HUES6 (cell line): ENCODE results near the gene LIPH.

Experiments used
- H3K27ac ChIP-seq: 2 replicates; pipeline ENCODE4 v1.7.0; 2013; ENCODE audit warnings: low read depth, mild to moderate bottlenecking, low read length, inconsistent platforms
- H3K27me3 ChIP-seq: 2 replicates; pipeline ENCODE4 v1.6.1; 2013; ENCODE audit warnings: low read length; ENCODE audit not compliant: control insufficient read depth, insufficient read depth
- H3K36me3 ChIP-seq: 2 replicates; pipeline ENCODE4 v1.6.1; 2013; ENCODE audit warnings: low read length; ENCODE audit not compliant: control insufficient read depth, insufficient read depth
- H3K4me1 ChIP-seq: 2 replicates; pipeline ENCODE4 v1.6.1; 2013; ENCODE audit warnings: low read length; ENCODE audit not compliant: control insufficient read depth, insufficient read depth
- H3K4me3 ChIP-seq: 2 replicates; pipeline ENCODE4 v1.5.1; 2013; ENCODE audit warnings: low read depth, low read length
- H3K9ac ChIP-seq: one replicate; pipeline ENCODE4 v1.6.1; 2013; ENCODE audit warnings: mild to moderate bottlenecking, low read length
- H3K9me3 ChIP-seq: 2 replicates; pipeline ENCODE4 v1.6.1; 2013; ENCODE audit warnings: low read depth, low read length; ENCODE audit not compliant: control insufficient read depth, insufficient read depth

The LIPH gene

DNA sequence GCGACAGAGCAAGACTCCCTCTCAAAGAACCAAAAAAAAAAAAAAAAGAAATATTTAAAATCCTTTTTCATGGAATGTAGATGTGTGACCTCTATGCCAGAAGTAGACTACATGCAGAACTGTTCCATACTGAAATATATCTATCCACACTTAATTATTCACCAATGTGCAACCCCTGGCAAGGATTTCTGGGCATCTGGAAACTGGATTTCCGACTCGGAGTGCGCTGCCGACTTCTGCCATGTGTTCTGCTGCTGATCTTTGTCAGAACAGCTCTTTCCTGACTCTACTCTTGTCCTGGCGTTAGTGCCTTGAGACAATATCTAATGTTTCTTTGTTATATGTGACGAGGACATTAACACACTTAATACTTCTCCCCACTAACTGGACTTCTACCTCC lies 11.7 kb downstream of the LIPH start:
- Histone ChIP-seq H3K36me3 (no peaks in the 10 kb centered on the region), H3K9ac (no peak overlapping the region), H3K4me3 (no peak overlapping the region), H3K4me1 (no peaks in the 10 kb centered on the region), H3K27ac (no peak overlapping the region), H3K27me3 (no peaks in the 10 kb centered on the region), H3K9me3 (no peaks in the 10 kb centered on the region)

DNA sequence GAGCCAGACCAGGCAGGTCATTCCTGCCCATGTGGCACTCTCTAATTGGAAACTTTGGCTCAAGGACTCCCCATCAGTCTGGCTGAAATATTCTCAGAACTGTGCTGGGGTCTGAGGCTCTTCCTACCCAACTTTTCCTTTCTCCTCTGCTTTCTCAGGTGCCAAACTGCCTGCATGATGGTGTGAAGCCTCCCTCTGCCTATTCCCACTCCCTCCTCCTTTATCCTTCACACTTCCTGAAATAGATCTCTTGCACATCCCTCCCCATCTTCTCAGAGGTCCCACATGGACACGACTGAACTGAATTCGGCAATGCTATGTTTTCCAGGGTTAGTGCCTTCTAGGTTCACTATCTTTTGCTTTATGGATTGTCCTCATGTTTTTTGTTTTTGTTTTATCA lies 12.5 kb downstream of the LIPH start:
- Histone ChIP-seq H3K9ac (no peak overlapping the region), H3K36me3 (no peaks in the 10 kb centered on the region), H3K27ac (no peak overlapping the region), H3K4me1 (no peaks in the 10 kb centered on the region), H3K27me3 (no peaks in the 10 kb centered on the region), H3K4me3 (no peak overlapping the region), H3K9me3 (no peaks in the 10 kb centered on the region)

DNA sequence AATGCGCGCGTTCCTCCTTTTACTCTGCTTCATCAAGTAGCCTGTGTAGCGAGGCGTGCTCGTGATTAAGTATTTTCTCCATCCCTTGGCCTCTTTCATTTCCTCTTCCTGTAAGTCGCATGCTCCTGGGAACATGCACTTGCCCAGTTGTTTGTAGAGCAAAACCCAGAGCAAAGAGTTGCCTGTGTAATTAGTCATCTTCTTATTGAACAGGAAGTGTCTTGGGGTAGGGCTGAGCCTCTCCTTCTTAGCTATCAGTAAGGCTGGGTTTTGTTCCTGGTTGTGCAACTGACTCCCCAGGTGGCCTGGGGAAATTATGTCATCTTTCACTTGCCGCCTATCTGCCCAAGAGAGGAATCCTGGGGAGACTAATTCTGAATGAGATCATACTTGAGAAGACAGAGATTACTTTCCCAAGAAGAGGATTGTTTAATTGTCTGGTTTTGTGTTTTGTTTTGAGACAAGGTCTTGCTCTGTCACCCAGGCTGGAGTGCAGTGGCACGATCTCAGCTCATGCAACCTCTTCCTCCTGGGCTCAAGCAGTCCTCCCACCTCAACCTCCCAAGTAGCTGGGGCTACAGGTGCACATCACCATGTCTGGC lies 14.9 kb downstream of the LIPH start:
- Histone ChIP-seq H3K4me3 (no peak overlapping the region), H3K27ac (no peak overlapping the region), H3K9ac (no peak overlapping the region), H3K36me3 (no peaks in the 10 kb centered on the region), H3K9me3 (no peaks in the 10 kb centered on the region), H3K4me1 (no peaks in the 10 kb centered on the region), H3K27me3 (no peaks in the 10 kb centered on the region)

DNA sequence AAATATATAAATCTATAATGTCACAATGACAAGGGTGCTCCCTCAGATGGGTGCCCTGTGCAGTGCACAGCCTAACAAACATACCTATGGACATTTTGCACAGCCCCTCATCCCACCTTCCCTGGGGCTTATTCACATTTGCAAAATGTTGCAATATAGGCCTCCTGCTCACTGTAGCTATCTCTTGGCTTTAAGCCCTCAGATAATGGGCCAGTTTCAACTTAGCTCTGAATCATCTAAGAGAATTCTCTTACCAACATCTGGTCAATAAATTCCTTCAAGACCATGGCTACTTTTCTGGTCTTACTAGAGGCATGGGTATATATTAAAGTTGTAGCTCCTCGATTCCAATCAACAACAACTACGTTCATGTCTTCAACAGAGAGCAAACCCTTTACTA lies 17.9 kb downstream of the LIPH start:
- Histone ChIP-seq H3K27ac (no peak overlapping the region), H3K36me3 (no peaks in the 10 kb centered on the region), H3K4me1 (no peaks in the 10 kb centered on the region)

DNA sequence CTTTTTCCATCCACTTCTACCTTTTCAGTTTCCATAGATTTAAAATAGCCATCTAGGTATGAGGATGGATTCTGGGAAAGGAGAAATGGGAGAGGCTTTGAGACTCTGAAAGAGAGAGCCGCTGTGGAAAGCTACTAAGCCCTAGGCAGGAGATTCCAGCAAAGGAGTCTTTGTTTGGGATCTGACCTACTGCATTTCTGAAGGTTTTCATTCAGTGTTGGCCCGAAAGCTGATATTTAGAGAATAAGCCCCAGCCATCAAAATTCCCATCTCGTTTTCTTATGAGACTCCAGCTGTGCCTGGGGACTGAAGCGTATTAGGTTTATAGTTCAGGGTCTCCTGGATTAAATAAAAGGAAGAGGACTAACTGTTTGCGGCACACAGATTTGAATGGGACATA lies 19.5 kb downstream of the LIPH start:
- no peak overlapping the region for H3K9ac ChIP-seq
- H3K27me3 ChIP-seq, result no peaks in the 10 kb centered on the region
- H3K4me1 ChIP-seq, result no peaks in the 10 kb centered on the region
- H3K27ac ChIP-seq, result no peak overlapping the region
- no peak overlapping the region for H3K4me3 ChIP-seq
- H3K36me3 ChIP-seq, result no peaks in the 10 kb centered on the region
- no peaks in the 10 kb centered on the region for H3K9me3 ChIP-seq

More for the DNA sequence above, 17.9 kb downstream of the LIPH start:
- H3K9me3 ChIP-seq, result no peaks in the 10 kb centered on the region
- H3K27me3 ChIP-seq, result no peaks in the 10 kb centered on the region
- no peak overlapping the region for H3K9ac ChIP-seq
- no peak overlapping the region for H3K4me3 ChIP-seq

DNA sequence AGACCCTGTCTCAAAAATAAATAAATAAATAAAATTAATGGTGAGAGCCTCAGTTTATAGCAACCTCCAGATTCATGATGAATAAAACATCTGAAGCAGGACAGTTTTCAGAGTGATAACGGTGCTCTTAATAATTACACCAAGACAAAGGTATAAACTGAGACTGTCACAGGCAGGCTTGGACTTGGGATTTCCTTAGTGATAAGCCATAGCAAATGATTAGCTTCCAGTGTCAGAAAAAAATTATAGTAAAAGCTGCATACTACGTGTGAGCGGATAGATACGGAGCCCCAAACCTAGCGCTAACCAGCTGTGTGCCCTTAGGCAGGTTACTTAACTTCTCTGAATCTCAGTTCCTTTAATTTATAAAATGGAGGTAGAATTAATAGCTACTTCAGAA lies 21.5 kb downstream of the LIPH start:
- Histone ChIP-seq H3K4me1 (no peaks in the 10 kb centered on the region), H3K4me3 (no peak overlapping the region), H3K9ac (no peak overlapping the region), H3K27me3 (no peaks in the 10 kb centered on the region), H3K36me3 (no peaks in the 10 kb centered on the region), H3K9me3 (no peaks in the 10 kb centered on the region), H3K27ac (no peak overlapping the region)

DNA sequence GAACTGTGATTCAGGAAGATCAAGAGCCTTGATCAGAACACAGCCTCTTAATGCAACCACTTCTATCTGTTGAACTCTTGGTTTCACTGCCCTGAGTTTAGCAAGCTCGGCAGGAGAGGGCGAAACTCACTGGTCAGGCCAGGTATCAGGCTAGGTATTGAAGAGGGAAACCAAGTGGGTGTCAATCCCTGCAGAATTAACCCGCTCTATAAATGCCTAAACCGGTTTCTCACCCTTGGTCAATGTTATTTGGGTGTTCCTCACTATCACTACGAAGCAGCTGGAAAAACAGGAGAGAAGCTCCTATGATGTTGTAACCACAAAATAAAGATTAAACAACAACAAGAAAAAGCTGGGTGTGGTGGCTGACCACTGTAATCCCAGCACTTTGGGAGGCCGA lies 23.9 kb downstream of the LIPH start:
- Histone ChIP-seq H3K4me1 (no peaks in the 10 kb centered on the region), H3K9ac (no peak overlapping the region), H3K36me3 (no peaks in the 10 kb centered on the region), H3K9me3 (no peaks in the 10 kb centered on the region), H3K4me3 (no peak overlapping the region), H3K27me3 (no peaks in the 10 kb centered on the region), H3K27ac (no peak overlapping the region)

DNA sequence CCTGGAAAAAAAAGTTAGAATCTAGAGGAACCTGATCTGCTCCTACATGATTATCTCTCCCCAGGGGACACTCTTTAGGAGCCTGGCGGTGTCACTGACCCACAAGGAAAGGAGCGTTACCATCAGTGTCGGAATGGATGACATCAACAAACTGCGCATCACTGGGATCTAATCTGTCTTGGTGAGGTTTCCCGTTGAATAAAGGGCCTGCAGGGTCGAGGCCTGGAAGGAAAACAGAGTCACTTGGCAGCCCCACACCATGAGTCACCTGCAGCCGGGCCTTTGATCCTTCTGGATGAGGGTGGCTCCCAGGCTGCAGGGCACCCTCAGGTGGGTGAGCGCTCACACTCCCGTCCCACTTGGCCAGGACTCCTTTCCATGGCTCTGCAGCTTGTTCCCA lies 25.0 kb downstream of the LIPH start:
- Histone ChIP-seq H3K36me3 (no peaks in the 10 kb centered on the region), H3K9ac (no peak overlapping the region), H3K4me1 (no peaks in the 10 kb centered on the region), H3K4me3 (no peak overlapping the region), H3K27ac (no peak overlapping the region), H3K27me3 (no peaks in the 10 kb centered on the region), H3K9me3 (no peaks in the 10 kb centered on the region)

DNA sequence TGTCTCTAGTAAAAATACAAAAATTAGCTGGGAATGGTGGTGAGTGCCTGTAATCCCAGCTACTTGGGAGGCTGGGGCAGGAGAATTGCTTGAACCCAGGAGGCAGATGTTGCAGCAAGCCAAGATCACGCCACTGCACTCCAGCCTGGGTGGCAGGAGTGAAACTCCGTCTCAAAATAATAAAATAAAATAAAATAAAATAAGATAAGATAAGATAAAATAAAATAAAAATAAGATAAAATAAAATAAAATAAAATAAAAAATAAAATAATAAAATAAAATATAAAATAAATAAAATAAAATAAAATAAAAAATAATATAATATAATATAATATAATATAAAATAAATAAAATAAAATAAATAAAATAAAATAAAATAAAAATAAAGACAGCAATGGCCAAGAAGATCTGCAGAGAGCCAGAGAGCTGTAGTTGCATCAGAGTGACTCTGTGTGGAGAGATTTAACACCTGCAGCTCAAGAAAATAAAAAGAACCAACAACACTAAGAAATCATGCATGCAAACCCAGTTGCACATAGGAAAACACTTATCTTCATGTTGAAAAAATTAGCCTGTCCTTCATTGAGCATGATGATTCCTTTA lies 25.9 kb downstream of the LIPH start:
- Histone ChIP-seq H3K4me3 (no peak overlapping the region), H3K27me3 (no peaks in the 10 kb centered on the region), H3K27ac (no peak overlapping the region), H3K9ac (no peak overlapping the region), H3K36me3 (no peaks in the 10 kb centered on the region), H3K4me1 (no peaks in the 10 kb centered on the region), H3K9me3 (no peaks in the 10 kb centered on the region)

DNA sequence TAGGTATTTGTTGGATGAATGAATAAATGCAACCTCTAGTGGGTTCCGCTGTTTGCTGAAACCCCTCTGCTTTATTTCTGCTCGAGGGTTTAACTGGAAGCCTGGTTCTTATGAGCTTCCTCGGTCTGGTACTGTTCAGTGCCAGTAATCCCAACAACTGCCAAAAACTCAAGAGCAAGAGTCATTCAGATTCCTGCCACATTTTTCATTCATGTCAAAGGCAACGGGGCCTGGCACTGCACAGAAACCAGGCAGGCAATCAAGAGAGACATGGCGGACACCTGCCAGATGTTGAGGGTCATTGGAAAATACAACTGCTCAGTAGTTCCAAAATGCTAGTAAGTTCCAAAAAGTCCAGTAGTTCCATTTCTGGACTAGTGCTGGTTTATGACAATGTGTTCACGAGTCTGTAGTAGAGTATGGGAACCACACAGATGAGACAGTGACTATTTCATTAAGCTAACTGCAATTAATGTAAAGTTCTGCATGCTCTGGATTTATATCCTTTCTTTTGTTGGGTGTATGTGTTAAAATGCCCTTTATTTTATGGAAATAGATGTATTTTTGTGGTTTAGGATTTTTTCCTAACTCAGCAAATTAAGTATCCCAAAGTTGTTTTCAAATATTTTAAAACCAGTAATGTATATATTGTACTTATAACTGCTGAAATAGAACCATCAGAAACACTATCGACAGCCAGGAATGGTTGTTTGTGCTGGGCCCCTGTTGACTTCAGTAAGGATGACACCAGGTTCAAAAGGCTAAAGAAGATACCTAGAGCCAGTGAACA lies 30.8 kb downstream of the LIPH start:
- H3K36me3 ChIP-seq, result no peaks in the 10 kb centered on the region
- no peaks in the 10 kb centered on the region for H3K4me1 ChIP-seq
- H3K4me3 ChIP-seq, result no peak overlapping the region
- no peaks in the 10 kb centered on the region for H3K9me3 ChIP-seq
- H3K9ac ChIP-seq, result no peak overlapping the region
- no peak overlapping the region for H3K27ac ChIP-seq
- H3K27me3 ChIP-seq, result no peaks in the 10 kb centered on the region

DNA sequence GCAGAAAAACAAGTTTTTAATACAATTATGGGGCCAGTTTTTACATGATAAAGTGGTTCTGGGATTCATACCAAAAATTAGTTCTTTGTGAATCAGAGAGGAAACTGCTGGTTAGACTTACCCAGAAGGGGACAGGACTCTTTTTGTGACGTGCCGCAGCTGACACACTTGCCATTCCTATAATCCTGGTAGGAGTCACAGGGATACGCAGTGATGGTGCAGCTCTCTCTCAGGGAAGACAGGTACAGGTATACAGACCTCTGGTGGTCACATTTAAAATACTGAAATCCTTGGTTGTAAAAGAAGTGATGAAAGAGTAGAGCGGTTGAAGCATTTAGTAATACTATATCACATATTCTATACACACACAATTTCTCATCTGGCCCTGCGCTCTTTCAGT lies 33.4 kb downstream of the LIPH start:
- Histone ChIP-seq H3K27me3 (peaks cover 6% of the 10 kb centered on the region; the same call in 1 of the 2 replicates), H3K9me3 (no peaks in the 10 kb centered on the region), H3K27ac (no peak overlapping the region), H3K36me3 (no peaks in the 10 kb centered on the region), H3K4me1 (no peaks in the 10 kb centered on the region), H3K9ac (no peak overlapping the region), H3K4me3 (no peak overlapping the region)
